Thoracic aorta (tissue), 2 donors: ENCODE data around the gene TNFSF4. TPM values are rescaled to one million over a fixed set of nuclear protein-coding genes. Genes with fewer than 3 reads are reported as not detected.

ENCODE experiments used
- ATAC-seq: fragments of 150-250 bp; one replicate; pipeline ENCODE4 v1.8.0; 2017; ENCODE audit warnings: low read depth; ENCODE audit not compliant: insufficient number of reproducible peaks, low FRiP score
- DNase-seq: peaks from one replicate; pipeline ENCODE4 v3.0.0-alpha.2; 2020; ENCODE audit warnings: low spot score
- H3K27ac ChIP-seq, 2 donors: fragments of 200-600 bp; sonication (generic); 1 replicate in 1 of 2; 2 replicates in 1 of 2; pipeline ENCODE4 v1.5.1; 2016; ENCODE audit warnings: mild to moderate bottlenecking in 2 of 2, moderate library complexity in 2 of 2
- H3K27me3 ChIP-seq: fragments of 200-600 bp; sonication (generic); replicated peaks from 2 replicates; pipeline ENCODE4 v1.6.0; 2016; ENCODE audit warnings: mild to moderate bottlenecking; ENCODE audit not compliant: insufficient read depth
- H3K36me3 ChIP-seq: fragments of 200-600 bp; sonication (generic); one replicate; pipeline ENCODE4 v1.5.1; 2016
- H3K4me1 ChIP-seq, 2 donors: fragments of 200-600 bp; sonication (generic); 1 replicate in 1 of 2; 2 replicates in 1 of 2; pipeline versions ENCODE4 v1.5.1 to v1.6.0; 2016; ENCODE audit warnings: low read depth in 2 of 2, mild to moderate bottlenecking in 1 of 2; ENCODE audit not compliant: control insufficient read depth in 1 of 2
- H3K4me3 ChIP-seq: fragments of 200-600 bp; sonication (generic); 2 replicates; pipeline ENCODE4 v1.5.1; 2016; ENCODE audit warnings: mild to moderate bottlenecking
- H3K9me3 ChIP-seq: fragments of 200-600 bp; sonication (generic); 2 replicates; pipeline ENCODE4 v1.5.1; 2016
- CTCF ChIP-seq: fragments of 200-600 bp; sonication (generic); IDR thresholded peaks from one replicate; pipeline ENCODE4 v1.5.1; 2019; ENCODE audit warnings: antibody characterized with exemption
- total RNA-seq, 2 donors: library from RNA; depleted of rRNA; stranded (reverse); fragments of >200 nt; gene quantifications; one replicate each; pipeline versions ENCODE4 v1.1.0 to v1.2.3, GENCODE V29; 2016

Gene TNFSF4
- total RNA-seq, 2 donors from 2014 or later: 0.71 to 5.4 TPM

GRCh38 chr1:173210283-173210682, 3.2 kb upstream of the TNFSF4 start:
- H3K9me3 ChIP-seq: no peaks in the 10 kb centered on the region
- no peaks in the 10 kb centered on the region for H3K27me3 ChIP-seq
- TF ChIP-seq CTCF: no peak
- DNase-seq (no peak), ATAC-seq (no peak)
- H3K4me1 ChIP-seq: peaks cover 14 to 19% of the 10 kb centered on the region in 2 donors
- no peaks in the 10 kb centered on the region for H3K36me3 ChIP-seq
- no peak overlapping the region for H3K4me3 ChIP-seq
- H3K27ac ChIP-seq: no peak overlapping the region

GRCh38 chr1:173208868-173209267, 1.7 kb upstream of the TNFSF4 start:
- Histone ChIP-seq H3K4me3 (no peak overlapping the region), H3K36me3 (no peaks in the 10 kb centered on the region), H3K9me3 (no peaks in the 10 kb centered on the region), H3K4me1 (peaks cover 16 to 19% of the 10 kb centered on the region in 2 donors), H3K27ac (no peak overlapping the region), H3K27me3 (no peaks in the 10 kb centered on the region)
- DNase-seq: no peak
- no peak for ATAC-seq
- TF ChIP-seq CTCF: no peak

GRCh38 chr1:173208146-173208545, 1.0 kb upstream of the TNFSF4 start:
- no peak overlapping the region for H3K4me3 ChIP-seq
- H3K27me3 ChIP-seq: no peaks in the 10 kb centered on the region
- no peak for TF ChIP-seq CTCF
- no peak for DNase-seq
- no peaks in the 10 kb centered on the region for H3K9me3 ChIP-seq
- peaks cover 16 to 19% of the 10 kb centered on the region in 2 donors for H3K4me1 ChIP-seq
- H3K36me3 ChIP-seq: no peaks in the 10 kb centered on the region
- H3K27ac ChIP-seq: no peak overlapping the region
- no peak for ATAC-seq

GRCh38 chr1:173205146-173206051, 1.7 kb downstream of the TNFSF4 start:
- no peak overlapping the region for H3K27ac ChIP-seq
- H3K4me3 ChIP-seq: no peak overlapping the region
- H3K27me3 ChIP-seq: no peaks in the 10 kb centered on the region
- no peaks in the 10 kb centered on the region for H3K9me3 ChIP-seq
- TF ChIP-seq CTCF: no peak
- H3K36me3 ChIP-seq: no peaks in the 10 kb centered on the region
- no peak for DNase-seq
- no peak for ATAC-seq
- peaks cover 16 to 19% of the 10 kb centered on the region in 2 donors for H3K4me1 ChIP-seq

- Histone ChIP-seq H3K9me3 (no peaks in the 10 kb centered on the region), H3K4me3 (no peak overlapping the region), H3K27me3 (no peaks in the 10 kb centered on the region), H3K4me1 (peaks cover 16 to 19% of the 10 kb centered on the region in 2 donors), H3K27ac (no peak overlapping the region), H3K36me3 (no peaks in the 10 kb centered on the region)
- no peak for TF ChIP-seq CTCF
- ATAC-seq (no peak), DNase-seq (no peak)
Observed at GRCh38 chr1:173204693-173205092, 2.4 kb downstream of the TNFSF4 start.
